Measurements from ENCODE around the gene KIF5C.
A peak's percentile ranks its signal among the peaks of the same experiment; 100 is the strongest.
"Not testable (repeated sequence)": the region's sequence is repeated elsewhere in the genome, so short reads cannot be mapped to it uniquely, and the experiment has no call there.

The KIF5C gene

DNA sequence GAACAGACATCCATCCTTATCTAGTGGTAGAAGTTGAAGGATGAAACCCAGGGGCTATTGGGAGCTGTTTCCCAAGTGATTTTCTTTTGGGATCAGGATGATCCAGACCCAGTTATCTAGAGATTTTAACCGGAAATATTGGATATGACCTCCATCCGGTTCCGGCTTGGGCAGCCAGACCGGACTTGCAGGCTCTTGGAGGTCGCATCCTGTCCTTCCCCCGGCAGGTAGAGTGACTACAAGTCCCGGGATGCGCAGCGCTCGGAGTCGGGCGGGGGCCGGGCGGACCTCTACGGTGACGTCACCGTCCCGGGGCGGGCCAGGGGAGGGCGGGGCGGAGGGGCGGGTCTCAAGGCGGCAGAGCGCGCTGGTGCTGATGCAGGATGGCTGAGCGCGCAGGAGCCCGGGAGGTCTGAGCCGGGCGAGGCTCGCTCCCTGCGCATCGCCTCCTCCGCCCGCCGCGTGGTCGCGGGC lies at the start of gene KIF5C:
Gene KIF5C (plus strand): TSS at position 360 of the 474 bp plus-strand sequence. CDS start 391 bp downstream, outside the sequence.
- DNase-seq, result peak; percentile 88

DNA sequence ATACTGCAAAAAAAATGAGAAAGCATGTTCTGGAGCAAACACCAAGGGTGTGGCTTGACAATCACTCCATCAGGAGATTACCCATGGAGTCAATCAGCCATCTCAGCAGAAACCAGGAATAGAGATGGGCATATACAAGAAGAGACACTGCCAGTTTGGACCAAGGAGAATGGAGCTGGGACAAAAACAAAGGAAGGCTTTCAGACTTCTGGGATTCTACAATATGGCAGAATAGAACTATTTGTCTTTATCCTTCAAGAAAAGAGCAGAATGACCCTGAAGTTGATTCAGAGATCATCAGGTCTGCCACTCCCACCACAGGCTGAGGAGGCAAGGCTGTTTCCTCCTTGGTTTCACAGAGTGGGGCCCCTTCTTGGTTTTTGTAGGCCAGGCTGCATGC lies 48.2 kb upstream of the KIF5C start:
- DNase-seq, result no peak

DNA sequence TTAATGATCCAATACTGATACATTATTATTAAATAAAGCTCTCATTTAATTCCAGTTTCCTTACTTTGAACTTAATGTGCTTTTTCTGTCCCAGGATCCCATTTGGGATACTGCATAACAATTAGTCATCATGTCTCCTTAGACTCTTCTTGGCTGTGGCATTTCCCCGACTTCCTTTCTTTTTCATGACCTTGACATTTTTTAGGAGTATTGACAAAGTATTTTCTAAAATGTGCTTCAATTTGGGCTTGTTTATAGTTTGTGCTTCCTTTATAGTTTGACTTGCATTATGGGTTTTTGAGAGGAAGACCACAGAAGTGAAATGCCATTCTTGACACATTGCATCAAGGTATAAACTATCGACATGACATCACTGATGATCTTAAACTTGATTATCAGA lies 46.1 kb upstream of the KIF5C start:
- DNase-seq, result no peak

DNA sequence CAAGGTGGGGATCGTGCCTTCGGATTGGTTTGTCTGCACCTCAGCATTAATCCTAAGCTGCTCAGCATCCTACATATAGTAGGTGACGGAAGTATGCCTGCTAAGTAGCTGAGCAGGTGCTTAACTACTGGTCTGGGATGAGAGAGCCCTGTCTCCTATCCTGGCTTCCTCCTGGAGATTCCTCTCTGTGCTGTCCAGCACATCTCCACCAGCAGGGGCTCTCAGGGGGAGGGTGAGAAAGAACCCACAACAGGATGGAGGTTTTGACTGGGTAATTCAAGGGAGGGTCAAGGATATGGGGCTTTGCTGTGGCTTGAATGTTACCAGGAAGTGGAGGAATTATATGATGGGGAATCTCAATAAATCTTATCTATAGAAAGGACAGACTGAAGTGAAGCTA lies 45.4 kb upstream of the KIF5C start:
- no peak for DNase-seq

DNA sequence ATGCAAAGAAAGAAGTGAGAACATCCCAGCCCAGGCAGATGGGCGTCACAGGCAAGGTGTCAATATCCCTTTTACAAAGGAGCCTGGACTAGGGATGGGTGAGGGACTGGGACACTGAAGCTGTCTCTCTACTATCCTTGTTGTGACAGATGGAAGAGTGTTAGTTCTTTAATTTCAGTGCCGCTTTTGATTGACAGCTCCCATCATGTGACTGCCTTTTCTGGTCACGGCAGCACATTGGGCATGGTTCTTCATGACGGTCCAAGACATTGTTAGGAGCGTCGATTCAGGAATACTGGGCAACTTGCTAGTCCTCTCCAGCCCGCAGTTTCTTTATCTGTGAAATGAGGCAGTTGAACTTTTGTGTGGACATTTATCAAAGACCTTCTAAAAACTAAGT lies 42.4 kb upstream of the KIF5C start:
- DNase-seq, result no peak

DNA sequence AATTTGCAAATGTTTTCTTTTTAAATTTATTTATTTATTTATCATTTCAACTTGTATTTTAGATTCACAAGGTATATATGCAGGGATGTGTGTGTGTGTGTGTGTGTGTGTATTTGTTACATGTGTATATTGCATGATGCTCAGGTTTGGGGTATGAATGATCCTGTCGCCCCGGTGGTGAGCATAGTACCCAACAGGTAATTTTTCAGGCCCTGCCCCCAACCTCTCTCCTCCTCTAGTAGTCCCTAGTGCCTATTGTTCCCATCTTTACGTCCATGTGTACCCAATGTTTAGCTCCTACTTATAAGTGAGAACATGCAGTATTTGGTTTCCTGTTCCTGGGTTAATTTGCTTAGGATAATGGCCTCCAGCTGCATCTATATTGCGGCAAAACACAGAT lies 33.0 kb upstream of the KIF5C start:
- DNase-seq, result no peak

DNA sequence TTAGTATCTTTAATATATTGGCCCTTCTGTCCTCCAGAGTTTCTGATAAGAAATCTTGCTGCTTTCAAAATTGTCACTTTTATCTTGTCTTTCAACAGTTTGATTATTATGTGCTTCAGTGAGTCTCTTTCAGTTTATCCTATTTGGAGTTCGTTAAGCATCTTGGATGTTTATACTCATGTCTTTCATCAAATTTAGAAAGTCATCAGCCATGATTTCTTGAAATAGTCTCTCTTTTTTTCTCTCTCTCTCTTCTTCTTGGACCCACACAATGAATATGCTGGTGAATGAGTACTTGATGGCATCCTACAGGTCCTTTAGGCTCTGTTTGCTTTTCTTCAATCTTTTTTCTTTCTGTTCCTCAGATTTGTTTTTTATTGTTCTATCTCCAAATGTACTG lies 26.9 kb upstream of the KIF5C start:
- no peak for DNase-seq

DNA sequence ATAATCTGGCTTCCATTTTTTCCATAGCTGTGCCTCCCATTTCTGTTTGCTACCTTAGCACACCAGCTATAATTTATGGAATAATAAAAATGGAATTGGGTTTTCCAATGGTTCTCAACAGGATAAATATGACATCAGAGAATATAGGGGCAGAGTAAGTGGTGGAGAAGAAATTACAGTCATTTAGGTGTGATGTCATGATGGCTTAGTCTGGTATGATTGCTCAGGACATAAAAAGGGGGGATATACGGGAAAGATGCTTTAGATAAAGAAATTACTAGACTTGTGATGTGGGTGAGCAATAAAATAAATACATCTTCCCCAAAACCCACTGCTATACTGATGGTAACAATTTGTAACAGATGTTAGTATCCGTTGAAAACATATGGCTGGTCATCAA lies 21.6 kb upstream of the KIF5C start:
- no peak for DNase-seq

DNA sequence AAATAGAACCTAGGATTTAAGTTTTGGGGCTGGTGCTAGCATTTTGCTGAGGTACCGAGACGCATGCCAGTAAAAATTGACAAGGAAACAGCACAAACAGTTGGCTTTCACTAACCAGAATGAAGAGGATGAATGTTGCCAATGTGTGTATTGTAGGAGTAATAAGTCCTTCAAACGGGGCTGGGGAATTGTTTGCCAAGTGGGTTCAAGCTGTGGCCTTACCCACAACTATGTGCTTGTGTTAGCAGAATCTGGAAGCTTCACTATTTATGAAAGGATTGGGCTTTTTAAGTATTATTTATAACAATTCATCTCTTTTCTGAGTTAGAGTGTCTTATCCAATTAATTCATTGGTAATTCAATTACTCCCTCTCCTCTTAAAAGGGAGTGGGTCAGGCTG lies 15.0 kb upstream of the KIF5C start:
- DNase-seq, result no peak

DNA sequence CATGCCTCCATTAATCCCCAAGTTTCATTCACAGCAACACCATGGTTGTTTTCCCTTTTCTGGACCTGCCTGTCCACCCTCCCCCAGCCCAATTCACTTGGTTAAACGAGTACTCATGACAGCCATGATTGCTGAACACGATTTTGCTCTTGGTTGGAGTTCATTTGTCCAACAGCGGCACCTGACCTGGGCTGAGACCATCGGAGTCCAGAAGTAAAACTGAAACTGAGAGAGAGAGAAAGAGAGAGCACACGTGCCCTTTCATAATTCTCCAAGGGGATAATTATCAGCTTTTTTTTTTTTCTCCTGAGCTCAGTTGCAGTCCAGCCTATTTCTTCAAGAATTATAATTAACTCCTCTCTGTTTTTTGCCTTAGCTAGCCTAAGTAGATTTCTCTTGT lies 13.7 kb upstream of the KIF5C start:
- DNase-seq, result no peak

DNA sequence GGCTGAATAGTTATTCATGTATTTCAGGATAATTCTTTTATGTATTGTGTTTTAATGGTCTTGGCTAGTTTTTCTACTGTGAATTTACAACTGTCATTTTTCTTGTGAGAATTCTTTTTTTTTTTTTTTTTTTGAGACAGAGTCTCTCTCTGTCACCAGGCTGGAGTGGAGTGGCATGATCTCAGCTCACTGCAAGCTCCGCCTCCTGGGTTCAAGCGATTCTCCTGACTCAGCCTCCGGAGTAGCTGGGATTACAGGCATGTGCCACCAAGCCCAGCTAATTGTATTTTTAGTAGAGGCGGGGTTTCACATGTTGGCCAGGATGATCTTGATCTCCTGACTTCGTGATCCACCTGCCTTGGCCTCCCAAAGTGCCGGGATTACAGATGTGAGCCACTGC lies 12.5 kb upstream of the KIF5C start:
- DNase-seq, result not testable (repeated sequence)

DNA sequence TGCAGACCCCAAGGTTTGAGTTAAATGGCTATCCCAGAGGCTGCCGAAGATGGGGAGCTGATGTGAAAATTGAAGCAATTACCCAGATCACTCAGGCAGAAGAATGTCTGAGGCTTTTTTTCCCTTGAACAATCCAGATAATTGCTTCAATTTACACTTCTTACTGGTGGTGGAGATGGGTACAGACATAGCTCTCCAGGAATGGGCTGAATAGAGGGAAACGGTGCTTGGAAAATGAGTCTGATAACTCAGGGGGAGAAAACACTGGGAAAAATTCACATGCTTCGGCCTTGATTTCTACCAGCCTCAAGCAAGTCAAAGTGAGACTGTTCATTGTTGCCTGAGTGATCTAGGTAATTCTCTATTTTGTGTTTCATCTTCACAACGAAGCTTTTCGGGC lies 9.5 kb upstream of the KIF5C start:
- no peak for DNase-seq

DNA sequence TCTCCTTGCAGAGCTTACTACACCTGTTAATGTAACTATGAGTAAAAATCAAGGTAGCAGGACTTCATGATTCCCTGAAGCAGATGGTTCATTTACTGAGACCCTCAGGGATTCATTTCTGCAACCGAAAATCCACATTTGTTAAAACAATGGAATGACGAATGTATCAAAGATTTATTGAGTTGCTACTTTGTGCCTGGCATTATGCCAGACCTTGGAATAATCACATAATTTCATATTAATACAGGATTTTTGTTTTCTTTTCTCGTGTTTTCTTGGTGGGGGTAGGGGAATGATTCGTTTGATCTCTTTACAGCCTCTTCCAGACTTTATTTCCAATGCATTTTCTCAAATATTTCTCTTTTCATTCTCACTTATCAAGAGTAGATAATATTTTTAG lies 8.9 kb upstream of the KIF5C start:
- DNase-seq, result no peak

DNA sequence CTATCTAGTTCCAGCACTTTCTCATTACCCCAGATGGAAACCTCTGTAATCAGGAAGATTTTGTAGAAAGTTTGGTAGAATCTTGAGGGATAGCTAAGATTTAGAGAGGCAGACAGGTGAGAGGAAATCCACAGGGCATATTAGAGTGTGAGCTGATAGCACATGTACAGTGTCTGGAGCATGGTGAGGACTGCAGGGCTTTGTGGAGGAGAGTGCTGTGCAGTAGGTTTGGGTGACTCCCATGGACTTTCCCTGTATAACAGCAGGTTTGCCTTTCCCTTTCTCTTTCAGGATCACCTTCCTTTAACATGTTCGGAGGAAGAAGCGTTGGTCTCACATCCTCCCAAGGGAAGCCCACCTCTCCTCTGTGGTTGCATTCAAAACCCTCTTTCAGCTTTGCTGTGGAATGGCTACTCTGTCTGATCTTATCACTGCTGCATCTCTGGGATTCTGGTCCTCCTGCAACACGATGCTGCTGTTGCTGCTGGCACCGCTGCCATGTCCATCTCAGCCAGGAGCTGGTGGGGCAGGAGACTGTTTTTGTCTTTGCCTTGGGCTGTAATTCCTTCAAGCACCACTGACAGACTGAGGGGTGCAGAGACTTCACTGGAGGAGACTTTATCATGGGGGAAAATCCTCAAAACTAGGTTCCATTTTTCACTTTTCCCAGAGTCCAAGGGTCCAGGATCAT lies 7.8 kb upstream of the KIF5C start:
- no peak for DNase-seq

DNA sequence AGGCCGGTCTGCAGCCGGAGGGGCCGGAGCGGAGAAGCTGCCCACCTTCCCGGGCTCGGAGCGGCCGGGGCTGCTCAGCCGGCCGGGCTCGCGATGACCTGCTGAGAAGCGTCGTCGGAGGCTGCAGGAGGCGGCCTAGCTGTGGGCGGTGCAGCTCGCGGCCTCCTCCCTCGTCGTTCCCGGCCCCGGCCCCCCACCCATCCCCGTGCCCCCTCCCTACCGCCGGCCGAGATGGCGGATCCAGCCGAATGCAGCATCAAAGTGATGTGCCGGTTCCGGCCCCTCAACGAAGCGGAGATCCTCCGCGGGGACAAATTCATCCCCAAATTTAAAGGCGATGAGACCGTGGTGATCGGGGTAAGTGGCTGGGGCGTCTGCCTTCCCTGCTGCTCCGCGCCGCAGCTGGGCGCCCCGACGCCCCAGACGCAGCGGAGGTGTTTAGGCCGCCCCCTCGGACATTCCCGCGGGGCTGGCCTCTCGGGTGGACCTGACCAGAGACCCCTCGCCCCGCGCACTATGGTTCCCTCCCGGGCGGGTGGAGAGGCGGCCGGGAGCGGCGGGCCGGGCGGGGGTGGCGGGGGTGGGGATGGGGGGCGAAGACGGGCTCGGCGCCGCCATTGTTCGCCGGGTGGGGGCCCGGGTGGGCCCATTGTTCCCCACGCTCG lies 492 bp downstream of the KIF5C start:
- DNase-seq, result peak; percentile 38

DNA sequence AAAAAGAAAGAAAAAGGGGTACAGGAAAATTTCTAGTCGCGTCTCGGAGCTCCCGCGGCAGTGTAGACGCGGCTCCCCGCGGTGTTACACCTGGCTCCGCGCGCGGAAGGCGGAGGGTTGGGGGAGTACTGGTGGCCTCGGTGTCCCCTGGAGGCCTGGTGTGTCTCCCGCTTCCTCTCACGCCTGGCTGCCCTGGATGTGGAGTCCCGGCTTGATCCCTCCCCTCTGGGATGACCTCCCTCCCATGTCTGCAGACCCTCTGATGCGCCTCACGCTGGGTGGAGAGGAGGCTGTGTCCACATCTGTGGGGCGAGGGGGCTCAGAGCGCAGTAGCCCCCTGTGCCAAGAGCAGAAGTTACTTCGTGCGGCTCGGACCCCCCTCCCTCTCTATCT lies 1.2 kb downstream of the KIF5C start:
- DNase-seq, result peak; percentile 38

DNA sequence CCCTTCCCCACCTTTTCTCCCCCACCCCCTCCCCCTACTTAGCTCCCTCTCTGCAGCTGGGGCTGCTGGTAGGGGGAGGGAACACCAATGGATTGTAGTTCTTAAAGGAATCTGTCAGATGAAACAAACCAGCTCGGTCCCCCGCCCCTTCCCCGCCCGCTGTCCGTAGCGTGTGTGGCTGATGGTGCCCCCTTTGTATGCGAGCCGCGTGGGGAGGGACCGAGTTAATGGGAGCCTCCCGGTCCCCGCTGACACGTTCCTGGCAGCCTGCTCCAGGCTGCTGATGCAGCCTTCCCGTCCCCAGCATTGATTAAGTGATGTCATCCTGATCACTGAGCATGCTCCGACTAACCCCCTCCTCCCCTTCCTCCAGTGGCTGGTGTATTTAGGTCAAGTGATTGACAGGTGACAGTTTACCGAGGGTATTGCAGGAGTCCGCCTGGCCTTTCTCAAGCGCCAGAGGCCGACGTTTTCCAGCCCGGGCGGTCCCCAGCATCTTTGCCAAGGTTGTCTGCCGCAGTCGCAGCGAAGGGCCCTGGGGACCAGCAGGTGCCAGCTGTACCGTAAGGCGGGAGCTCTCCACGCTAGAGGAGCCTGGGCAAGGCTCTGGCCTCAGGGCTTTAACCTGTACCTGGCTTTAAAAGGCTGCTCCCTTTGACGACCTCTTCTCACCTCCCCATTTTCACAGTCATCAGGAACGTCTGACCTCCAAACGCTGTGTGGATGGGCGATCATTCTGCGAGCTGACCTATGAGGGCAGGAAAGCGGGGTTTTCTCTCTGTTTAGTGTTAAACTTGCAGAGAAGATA lies 1.8 kb downstream of the KIF5C start:
- peak; percentile 60 for DNase-seq

DNA sequence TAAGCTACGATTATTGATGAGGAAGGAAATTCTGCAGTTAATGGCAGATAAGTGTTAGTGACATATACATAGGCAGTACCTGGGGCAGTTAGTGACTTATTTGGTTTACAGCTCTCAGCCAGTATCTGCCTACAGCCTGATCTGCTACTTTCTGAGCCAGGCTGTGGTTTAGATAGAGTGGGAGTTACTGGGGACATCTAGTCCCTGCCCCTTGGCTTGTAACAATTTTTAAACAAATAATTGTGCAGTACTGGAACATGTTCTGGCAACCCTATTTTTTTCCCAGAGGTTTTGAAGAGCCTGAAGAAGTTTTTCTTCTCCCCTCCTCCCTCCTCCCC lies 2.3 kb downstream of the KIF5C start:
- DNase-seq, result no peak

DNA sequence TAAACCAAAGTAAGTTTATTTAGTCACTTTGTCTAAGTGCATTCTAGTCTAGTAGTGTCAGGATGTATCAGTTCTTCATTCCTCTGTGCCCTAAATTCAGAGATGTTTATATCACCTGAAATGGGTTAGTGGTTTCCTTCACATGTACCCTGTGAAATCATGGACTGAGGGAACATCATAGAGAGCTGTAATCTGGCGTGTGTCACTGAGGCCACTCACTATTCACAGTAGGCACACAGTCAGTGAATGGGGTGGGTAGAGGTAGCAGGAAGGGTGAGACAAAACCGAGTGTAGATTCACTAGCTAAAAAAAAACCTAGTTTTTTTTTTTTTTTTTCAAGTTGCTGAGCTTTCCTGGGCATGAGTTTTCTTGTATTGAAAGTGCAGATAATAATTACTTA lies 5.6 kb downstream of the KIF5C start:
- no peak for DNase-seq

DNA sequence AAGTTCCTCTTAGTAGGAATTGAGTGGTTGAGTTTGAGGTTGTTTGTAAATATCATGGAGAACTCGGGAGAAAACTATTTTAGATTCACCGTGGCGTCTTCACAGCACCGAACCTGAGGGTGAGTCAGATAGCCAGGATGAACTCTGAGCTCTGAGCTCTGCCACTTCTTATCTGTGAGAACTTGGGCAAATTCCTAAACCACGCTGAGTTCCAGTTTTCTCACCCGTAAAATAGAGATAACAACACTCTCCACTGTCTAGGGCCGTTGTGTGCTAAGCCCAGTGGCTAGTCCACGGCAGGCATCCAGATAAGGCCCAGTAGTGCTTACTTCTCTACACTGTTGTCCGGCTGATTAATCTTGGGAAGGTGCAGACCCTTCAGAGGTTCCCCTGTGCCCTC lies 7.0 kb downstream of the KIF5C start:
- no peak for DNase-seq

DNA sequence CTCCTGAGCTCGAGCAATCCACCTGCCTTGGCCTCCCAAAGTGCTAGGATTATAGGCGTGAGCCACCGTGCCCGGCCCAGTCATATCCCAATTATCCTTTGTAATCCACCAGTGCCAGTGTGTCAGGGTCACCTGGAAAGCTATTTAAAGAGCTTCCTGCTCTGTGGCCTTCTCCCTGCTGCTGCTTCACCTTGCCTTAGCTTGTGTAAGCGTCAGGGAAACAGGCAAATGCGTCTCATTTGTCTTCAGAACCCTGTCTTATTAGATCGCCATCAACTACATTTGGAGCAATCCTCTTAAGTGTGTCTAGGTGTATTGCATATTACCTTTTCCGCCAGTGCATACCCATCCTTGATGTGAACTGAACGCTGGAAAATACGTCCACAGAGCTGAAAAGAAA lies 10.2 kb downstream of the KIF5C start:
- no peak for DNase-seq

DNA sequence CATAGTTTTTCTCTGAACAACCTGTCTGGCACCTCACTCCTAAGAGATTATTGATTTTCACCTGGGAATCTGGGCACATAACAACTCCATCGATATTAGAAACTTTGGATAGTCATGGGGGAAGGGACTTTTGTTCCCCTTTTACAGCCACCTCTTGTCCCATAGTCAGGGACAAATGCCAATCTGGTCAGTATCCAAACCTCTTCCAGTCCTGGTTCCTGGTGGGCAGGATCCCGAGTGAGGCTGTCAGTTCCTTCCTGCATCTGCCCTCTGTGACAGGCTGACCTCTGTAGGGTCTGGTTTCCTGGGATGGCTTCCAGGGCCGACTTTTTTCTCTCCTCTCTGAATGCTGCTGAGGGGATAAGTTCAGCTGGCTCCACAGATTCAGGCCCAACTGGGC lies 11.0 kb downstream of the KIF5C start:
- DNase-seq, result no peak

DNA sequence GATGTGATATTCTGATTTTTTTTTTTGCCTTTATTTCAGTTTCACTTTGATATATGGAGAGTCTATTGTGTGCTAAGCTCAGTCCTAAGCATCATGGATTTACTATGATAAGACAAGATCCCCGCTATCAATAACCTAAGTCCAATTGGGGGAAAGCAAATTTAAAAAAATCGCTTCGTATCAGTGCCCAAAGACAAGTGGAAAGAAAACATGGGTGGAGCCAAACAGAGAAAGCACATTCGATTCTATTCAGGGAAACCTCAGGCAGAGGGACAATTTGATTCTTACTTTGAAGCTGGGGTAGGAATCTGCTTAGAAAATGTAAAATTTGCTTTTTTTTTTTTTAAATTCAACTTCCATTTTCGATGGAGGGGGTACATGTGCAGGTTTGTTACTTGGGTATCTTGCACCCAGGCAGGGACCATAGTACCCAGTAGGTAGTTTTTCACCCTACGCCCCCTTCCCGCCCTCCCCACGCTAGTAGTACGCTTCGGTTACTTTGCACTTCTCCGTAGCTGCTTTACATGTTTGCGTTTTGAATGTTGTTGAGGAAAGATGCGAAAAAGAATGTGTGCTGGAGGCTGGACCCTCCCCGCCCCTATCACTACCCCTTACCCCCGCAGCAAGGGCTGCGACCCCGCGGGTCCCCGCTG lies 12.4 kb downstream of the KIF5C start:
- no peak for DNase-seq

Data from activated T-cell treated with anti-CD3 and anti-CD28 coated beads, Interleukin-2, amount 50 U/mL, for 1 hour (primary cell).